Endothelial cell (in vitro differentiated cells): Measurements from ENCODE around the gene CRLF1. TPM values are rescaled to one million over a fixed set of nuclear protein-coding genes. Genes with fewer than 3 reads are reported as not detected.

Experiments used
- DNase-seq: peaks from one replicate; pipeline ENCODE4 v3.0.0; 2021; ENCODE audit warnings: low spot score
- H3K27ac Mint-ChIP-seq: one replicate; pipeline ENCODE4 v1.8.0; 2021; ENCODE audit warnings: mixed read lengths, inconsistent platforms; ENCODE audit not compliant: unreplicated experiment
- H3K27me3 Mint-ChIP-seq: one replicate; pipeline ENCODE4 v1.8.0; 2021; ENCODE audit warnings: mild to moderate bottlenecking, moderate library complexity, mixed read lengths, inconsistent platforms; ENCODE audit not compliant: unreplicated experiment
- H3K36me3 Mint-ChIP-seq: one replicate; pipeline ENCODE4 v1.8.0; 2021; ENCODE audit warnings: mild to moderate bottlenecking, low read depth, mixed read lengths, inconsistent platforms; ENCODE audit not compliant: unreplicated experiment
- H3K4me1 Mint-ChIP-seq: one replicate; pipeline ENCODE4 v1.8.0; 2021; ENCODE audit warnings: mild to moderate bottlenecking, mixed read lengths, inconsistent platforms; ENCODE audit not compliant: unreplicated experiment
- H3K4me3 Mint-ChIP-seq: one replicate; pipeline ENCODE4 v1.8.0; 2021; ENCODE audit warnings: mild to moderate bottlenecking, mixed read lengths, inconsistent platforms; ENCODE audit not compliant: unreplicated experiment
- H3K9me3 Mint-ChIP-seq: one replicate; pipeline ENCODE4 v1.8.0; 2021; ENCODE audit warnings: mixed read lengths, inconsistent platforms; ENCODE audit not compliant: unreplicated experiment
- CTCF ChIP-seq: fragments of 200-600 bp; sonication (generic); IDR thresholded peaks from one replicate; pipeline ENCODE4 v1.5.0; 2021; ENCODE audit warnings: antibody characterized with exemption; ENCODE audit not compliant: unreplicated experiment
- total RNA-seq: library from RNA; stranded (reverse); fragmentation: NEBNext Ultra II Directional; extraction: Animal tissue kit (Norgen Biotek cat#: 25700); gene quantifications from one replicate; pipeline ENCODE4 v1.2.1, GENCODE V29; 2021; ENCODE audit not compliant: unreplicated experiment

Gene CRLF1
- total RNA-seq, 1 donor from 2014 or later: 0.74 TPM

GRCh38 chr19:18612051-18612771, 5.6 kb upstream of the CRLF1 start:
- Mint-ChIP-seq H3K9me3 (no peaks in the 10 kb centered on the region), H3K4me3 (no peak overlapping the region), H3K4me1 (peaks cover 10% of the 10 kb centered on the region), H3K27ac (no peak overlapping the region), H3K36me3 (peaks cover 4% of the 10 kb centered on the region), H3K27me3 (peaks cover 29% of the 10 kb centered on the region)
- no peak for DNase-seq
- no peak for TF ChIP-seq CTCF

GRCh38 chr19:18611327-18612050, 4.9 kb upstream of the CRLF1 start:
- Mint-ChIP-seq H3K9me3 (no peaks in the 10 kb centered on the region), H3K36me3 (peaks cover 4% of the 10 kb centered on the region), H3K4me1 (peaks cover 10% of the 10 kb centered on the region), H3K4me3 (peak overlapping the region; percentile 73), H3K27ac (no peak overlapping the region), H3K27me3 (peaks cover 31% of the 10 kb centered on the region)
- no peak for TF ChIP-seq CTCF
- DNase-seq: no peak

- Mint-ChIP-seq H3K27me3 (peaks cover 31% of the 10 kb centered on the region), H3K4me3 (peak overlapping the region; percentile 73), H3K4me1 (peaks cover 10% of the 10 kb centered on the region), H3K9me3 (no peaks in the 10 kb centered on the region), H3K27ac (no peak overlapping the region), H3K36me3 (peaks cover 4% of the 10 kb centered on the region)
- no peak for DNase-seq
- TF ChIP-seq CTCF: no peak
Observed at GRCh38 chr19:18610556-18611326, 4.1 kb upstream of the CRLF1 start.

- H3K27me3 Mint-ChIP-seq: peaks cover 29% of the 10 kb centered on the region
- H3K4me1 Mint-ChIP-seq: peaks cover 12% of the 10 kb centered on the region
- peaks cover 7% of the 10 kb centered on the region for H3K36me3 Mint-ChIP-seq
- no peak for DNase-seq
- H3K4me3 Mint-ChIP-seq: no peak overlapping the region
- TF ChIP-seq CTCF: no peak
- no peak overlapping the region for H3K27ac Mint-ChIP-seq
- H3K9me3 Mint-ChIP-seq: no peaks in the 10 kb centered on the region
Observed at GRCh38 chr19:18610245-18610555, 3.6 kb upstream of the CRLF1 start.
